Vagina (tissue), 2 donors: ENCODE measurements around the gene DMAP1. TPM values are rescaled to one million over a fixed set of nuclear protein-coding genes. Genes with fewer than 3 reads are reported as not detected.

Experiments
- DNase-seq, 2 donors: peaks; one replicate each; pipeline ENCODE4 v3.0.0-alpha.2; 2017; ENCODE audit errors: extremely low spot score in 2 of 2
- H3K27ac ChIP-seq: fragments of 200-600 bp; sonication (generic); one replicate; pipeline ENCODE4 v1.5.1; 2019
- H3K27me3 ChIP-seq: fragments of 200-600 bp; sonication (generic); one replicate; pipeline ENCODE4 v1.5.1; 2019
- H3K36me3 ChIP-seq, 2 donors: fragments of 200-600 bp; sonication (generic); one replicate each; pipeline ENCODE4 v1.5.1; 2017 to 2019
- H3K4me1 ChIP-seq: fragments of 200-600 bp; sonication (generic); one replicate; pipeline ENCODE4 v1.5.1; 2019
- H3K4me3 ChIP-seq, 2 donors: fragments of 200-600 bp; sonication (generic); 1 replicate in 1 of 2; 2 replicates in 1 of 2; pipeline ENCODE4 v1.5.1; 2016 to 2019
- H3K9me3 ChIP-seq: fragments of 200-600 bp; sonication (generic); one replicate; pipeline ENCODE4 v1.5.1; 2019
- CTCF ChIP-seq, 3 experiments: fragments of 450-650 bp in 2 of 3; fragments of 200-600 bp in 1 of 3; sonication (generic) in 1 of 3; IDR thresholded peaks; one replicate each; pipeline ENCODE4 v1.5.1; 2017 to 2019; ENCODE audit warnings: antibody characterized with exemption in 3 of 3, mild to moderate bottlenecking in 2 of 3, moderate library complexity in 2 of 3
- POLR2A ChIP-seq, 2 donors: fragments of 450-650 bp; IDR thresholded peaks; one replicate each; pipeline ENCODE4 v1.6.1; 2017; ENCODE audit warnings: antibody characterized with exemption in 2 of 2, mild to moderate bottlenecking in 2 of 2, moderate library complexity in 2 of 2
- POLR2AphosphoS5 ChIP-seq, 2 donors: sonication (generic); formaldehyde crosslinking; IDR thresholded peaks; one replicate each; pipeline ENCODE4 v1.9.0; 2017; ENCODE audit warnings: antibody characterized with exemption in 2 of 2, mild to moderate bottlenecking in 2 of 2, low read depth in 1 of 2; ENCODE audit not compliant: insufficient read depth in 1 of 2
- intact Hi-C: fragments of 100-400 bp; cut with DNase I; formaldehyde crosslinking; loops from one replicate; pipeline ENCODE4 v1.15.1; 2023
- small RNA-seq: library from RNA; depleted of rRNA; stranded (forward); fragments of <200 nt; gene quantifications from one replicate; pipeline ENCODE3, GENCODE V24; 2016
- total RNA-seq: library from RNA; depleted of rRNA; stranded (reverse); fragments of >200 nt; gene quantifications from one replicate; pipeline ENCODE4 v1.2.3, GENCODE V29; 2016

The DMAP1 gene
- total RNA-seq, 1 donor from 2014 or later: 52.3 TPM

- Histone ChIP-seq H3K4me3 (no peak overlapping the region), H3K27me3 (no peaks in the 10 kb centered on the region), H3K4me1 (peaks cover 9% of the 10 kb centered on the region), H3K36me3 (no peaks in the 10 kb centered on the region), H3K9me3 (no peaks in the 10 kb centered on the region), H3K27ac (no peak overlapping the region)
- intact Hi-C loops: no loop called here
- no peak for TF ChIP-seq CTCF (IDR thresholded peaks at IDR 0.05)
- TF ChIP-seq POLR2A (IDR thresholded peaks at IDR 0.05): no peak
- TF ChIP-seq POLR2AphosphoS5 (IDR thresholded peaks at IDR 0.05; ENCODE audit: insufficient read depth in 1 of 2, low read depth in 1 of 2): no peak
- no peak for DNase-seq
These were observed 52.5 kb downstream of the DMAP1 start for GRCh38 chr1:44265656-44266358.

GRCh38 chr1:44266400-44267344 is 53.4 kb downstream of the DMAP1 start:
- no peak for TF ChIP-seq CTCF (IDR thresholded peaks at IDR 0.05)
- no peak for TF ChIP-seq POLR2A (IDR thresholded peaks at IDR 0.05)
- no peak for TF ChIP-seq POLR2AphosphoS5 (IDR thresholded peaks at IDR 0.05; ENCODE audit: insufficient read depth in 1 of 2, low read depth in 1 of 2)
- intact Hi-C loops: no loop called here
- H3K27ac ChIP-seq: no peak overlapping the region

GRCh38 chr1:44267438-44267837 is 54.2 kb downstream of the DMAP1 start:
- Histone ChIP-seq H3K27ac (no peak overlapping the region), H3K36me3 (no peaks in the 10 kb centered on the region), H3K27me3 (no peaks in the 10 kb centered on the region), H3K4me3 (no peak overlapping the region), H3K9me3 (no peaks in the 10 kb centered on the region), H3K4me1 (peaks cover 7% of the 10 kb centered on the region)
- intact Hi-C loops: no loop called here
- no peak for DNase-seq
- TF ChIP-seq CTCF (IDR thresholded peaks at IDR 0.05): no peak
- TF ChIP-seq POLR2AphosphoS5 (IDR thresholded peaks at IDR 0.05; ENCODE audit: insufficient read depth in 1 of 2, low read depth in 1 of 2): no peak
- no peak for TF ChIP-seq POLR2A (IDR thresholded peaks at IDR 0.05)

More at GRCh38 chr1:44266400-44267344, 53.4 kb downstream of the DMAP1 start:
- no peaks in the 10 kb centered on the region for H3K9me3 ChIP-seq
- no peak overlapping the region for H3K4me3 ChIP-seq
- H3K36me3 ChIP-seq: no peaks in the 10 kb centered on the region
- DNase-seq: no peak
- no peaks in the 10 kb centered on the region for H3K27me3 ChIP-seq
- H3K4me1 ChIP-seq: peaks cover 8% of the 10 kb centered on the region

- H3K4me1 ChIP-seq: peaks cover 7% of the 10 kb centered on the region
- no peak for TF ChIP-seq POLR2A (IDR thresholded peaks at IDR 0.05)
- no peak for TF ChIP-seq POLR2AphosphoS5 (IDR thresholded peaks at IDR 0.05; ENCODE audit: insufficient read depth in 1 of 2, low read depth in 1 of 2)
- TF ChIP-seq CTCF (IDR thresholded peaks at IDR 0.05): no peak
- H3K9me3 ChIP-seq: no peaks in the 10 kb centered on the region
- intact Hi-C loops: no loop called here
- DNase-seq: no peak
- H3K27ac ChIP-seq: no peak overlapping the region
- no peaks in the 10 kb centered on the region for H3K36me3 ChIP-seq
- H3K4me3 ChIP-seq: no peak overlapping the region
- H3K27me3 ChIP-seq: no peaks in the 10 kb centered on the region
These were observed 54.8 kb downstream of the DMAP1 start for GRCh38 chr1:44268054-44268453.

Small RNA genes within 50 kb of the gene (small RNA-seq; reads per million reads assigned to genes)
- gene AL035417.1: not detected

Other genes with a start within 250 kb of the DMAP1 start
- 15.2 TPM for gene DPH2, start 243.5 kb upstream of the DMAP1 start, total RNA-seq
- gene ATP6V0B, start 238.5 kb upstream of the DMAP1 start, total RNA-seq: 71.5 TPM
- gene B4GALT2, start 234.3 kb upstream of the DMAP1 start, total RNA-seq: 31.4 TPM
- 14.5 TPM for gene CCDC24, start 221.9 kb upstream of the DMAP1 start, total RNA-seq
- 24.3 TPM for gene SLC6A9, start 182.0 kb upstream of the DMAP1 start, total RNA-seq
- gene KLF17, start 94.7 kb upstream of the DMAP1 start, total RNA-seq: 0.25 TPM
- not detected for gene KLF18, start 71.8 kb upstream of the DMAP1 start, total RNA-seq
- gene ERI3, start 141.8 kb downstream of the DMAP1 start, total RNA-seq: 39.3 TPM
- gene RNF220, start 191.8 kb downstream of the DMAP1 start, total RNA-seq: 52.5 TPM